HEK293 (cell line): ENCODE data around the gene PIM2.

Source experiments
- CTCF ChIA-PET: fragments of 350-600 bp; formaldehyde crosslinking; extraction: SDS; loops from one replicate; lab custom pipeline; 2021; ENCODE audit warnings: antibody characterized with exemption; lab: Yijun Ruan, JAX
- POLR2A ChIA-PET: fragments of 300-600 bp; formaldehyde crosslinking; extraction: SDS; loops from one replicate; lab custom pipeline; 2020; ENCODE audit warnings: antibody characterized with exemption, inconsistent platforms; lab: Yijun Ruan, JAX
- H3K27ac ChIP-seq: fragments of 200-500 bp; sonication (Bioruptor generic); 2 replicates; pipeline ENCODE4 v1.5.1; 2014; ENCODE audit warnings: low read depth, low read length, control low read depth, inconsistent platforms; ENCODE audit errors: extremely low read depth
- H3K36me3 ChIP-seq, 2 experiments: fragments of 200-500 bp in 1 of 2; sonication (Bioruptor generic) in 1 of 2; 1 replicate in 1 of 2; 2 replicates in 1 of 2; pipeline ENCODE4 v1.5.1; 2014 to 2017; ENCODE audit warnings: inconsistent platforms in 2 of 2, low read length in 2 of 2; ENCODE audit not compliant: control insufficient read depth in 2 of 2, insufficient read depth in 1 of 2
- H3K4me1 ChIP-seq: fragments of 200-500 bp; sonication (Bioruptor generic); 2 replicates; pipeline ENCODE4 v1.5.1; 2014; ENCODE audit warnings: mild to moderate bottlenecking, low read length, inconsistent platforms; ENCODE audit not compliant: control insufficient read depth, insufficient read depth
- H3K4me3 ChIP-seq: 2 replicates; pipeline ENCODE4 v1.5.1; 2011; ENCODE audit warnings: low read depth, mild to moderate bottlenecking, control low read depth, low read length, moderate library complexity
- H3K9me3 ChIP-seq: fragments of 200-500 bp; sonication (Bioruptor generic); 2 replicates; pipeline ENCODE4 v1.5.1; 2014; ENCODE audit warnings: low read depth, low read length, inconsistent platforms; ENCODE audit not compliant: control insufficient read depth, insufficient read depth
- GLIS2 ChIP-seq: fragments of 450-650 bp; formaldehyde crosslinking; IDR thresholded peaks from 2 replicates; pipeline ENCODE4 v1.5.1; 2016; ENCODE audit warnings: missing biosample characterization, missing genetic modification characterization
- KLF8 ChIP-seq: fragments of 450-650 bp; formaldehyde crosslinking; IDR thresholded peaks from 2 replicates; pipeline ENCODE4 v1.5.1; 2016; ENCODE audit warnings: missing biosample characterization, missing genetic modification characterization
- MZF1 ChIP-seq: fragments of 450-650 bp; formaldehyde crosslinking; IDR thresholded peaks from 2 replicates; pipeline ENCODE4 v1.5.1; 2017; ENCODE audit warnings: missing biosample characterization, missing genetic modification characterization, borderline replicate concordance
- PBX3 ChIP-seq: sonication (generic); formaldehyde crosslinking; IDR thresholded peaks from 2 replicates; pipeline ENCODE4 v1.8.1; 2022; ENCODE audit warnings: mild to moderate bottlenecking, moderate library complexity, missing genetic modification reagents
- PRDM10 ChIP-seq: fragments of 450-650 bp; formaldehyde crosslinking; IDR thresholded peaks from 2 replicates; pipeline ENCODE4 v1.5.1; 2016; ENCODE audit warnings: missing biosample characterization, missing genetic modification characterization
- SETDB1 ChIP-seq: IDR thresholded peaks from one replicate; pipeline ENCODE4 v1.6.1; 2017; ENCODE audit warnings: mild to moderate bottlenecking, low read length, moderate library complexity, mixed read lengths; ENCODE audit not compliant: insufficient read length
- YY2 ChIP-seq: fragments of 450-650 bp; formaldehyde crosslinking; IDR thresholded peaks from 2 replicates; pipeline ENCODE4 v1.5.1; 2016; ENCODE audit warnings: missing biosample characterization, missing genetic modification characterization
- ZFP3 ChIP-seq: fragments of 450-650 bp; formaldehyde crosslinking; IDR thresholded peaks from 2 replicates; pipeline ENCODE4 v1.5.1; 2016; ENCODE audit warnings: low read depth, missing biosample characterization, missing genetic modification characterization
- ZFP37 ChIP-seq: fragments of 450-650 bp; formaldehyde crosslinking; IDR thresholded peaks from 2 replicates; pipeline ENCODE4 v1.5.1; 2016; ENCODE audit warnings: missing biosample characterization, missing genetic modification characterization
- ZNF10 ChIP-seq: fragments of 450-650 bp; formaldehyde crosslinking; IDR thresholded peaks from 2 replicates; pipeline ENCODE4 v1.5.1; 2017; ENCODE audit warnings: missing biosample characterization, missing genetic modification characterization
- ZNF175 ChIP-seq: fragments of 450-650 bp; formaldehyde crosslinking; IDR thresholded peaks from 2 replicates; pipeline ENCODE4 v1.5.1; 2016; ENCODE audit warnings: missing biosample characterization, missing genetic modification characterization
- ZNF391 ChIP-seq: fragments of 450-650 bp; formaldehyde crosslinking; IDR thresholded peaks from 2 replicates; pipeline ENCODE4 v1.5.1; 2016; ENCODE audit warnings: low read depth, missing biosample characterization, missing genetic modification characterization, borderline replicate concordance
- ZNF423 ChIP-seq: fragments of 450-650 bp; formaldehyde crosslinking; IDR thresholded peaks from 2 replicates; pipeline ENCODE4 v1.5.1; 2016; ENCODE audit warnings: missing biosample characterization, missing genetic modification characterization
- ZNF473 ChIP-seq: fragments of 450-650 bp; formaldehyde crosslinking; IDR thresholded peaks from 2 replicates; pipeline ENCODE4 v1.5.1; 2017; ENCODE audit warnings: missing biosample characterization, missing genetic modification characterization
- ZNF629 ChIP-seq: fragments of 450-650 bp; formaldehyde crosslinking; IDR thresholded peaks from 2 replicates; pipeline ENCODE4 v1.5.1; 2017; ENCODE audit warnings: missing biosample characterization, missing genetic modification characterization
- ZNF664 ChIP-seq: fragments of 450-650 bp; formaldehyde crosslinking; IDR thresholded peaks from 2 replicates; pipeline ENCODE4 v1.5.1; 2016; ENCODE audit warnings: missing biosample characterization, missing genetic modification characterization
- ZNF677 ChIP-seq: fragments of 450-650 bp; IDR thresholded peaks from 2 replicates; pipeline ENCODE4 v1.5.0; 2018; ENCODE audit warnings: missing biosample characterization, mild to moderate bottlenecking, missing genetic modification characterization, moderate library complexity
- ZNF704 ChIP-seq: fragments of 450-650 bp; formaldehyde crosslinking; IDR thresholded peaks from 2 replicates; pipeline ENCODE4 v1.5.1; 2016; ENCODE audit warnings: missing biosample characterization, missing genetic modification characterization
- ZNF777 ChIP-seq: fragments of 450-650 bp; formaldehyde crosslinking; IDR thresholded peaks from 2 replicates; pipeline ENCODE4 v1.5.1; 2017; ENCODE audit warnings: missing biosample characterization, missing genetic modification characterization, borderline replicate concordance
- ZNF843 ChIP-seq: fragments of 450-650 bp; formaldehyde crosslinking; IDR thresholded peaks from 2 replicates; pipeline ENCODE4 v1.5.1; 2016; ENCODE audit warnings: missing biosample characterization, missing genetic modification characterization
- ZSCAN30 ChIP-seq: fragments of 450-650 bp; IDR thresholded peaks from 2 replicates; pipeline ENCODE4 v1.5.1; 2018; ENCODE audit warnings: missing biosample characterization, mild to moderate bottlenecking, missing genetic modification characterization, moderate library complexity

The PIM2 gene

GRCh38 chrX:48905090-48905790 lies 13.6 kb downstream of the PIM2 start:
- TF ChIP-seq ZNF629 (tag by site-specific recombination) (no peak), YY2 (tag by site-specific recombination) (no peak), KLF8 (tag by site-specific recombination) (no peak), ZNF664 (tag by site-specific recombination) (no peak), ZNF677 (tag by site-specific recombination) (no peak), ZNF473 (tag by site-specific recombination) (no peak), ZNF704 (tag by site-specific recombination) (no peak), PBX3 (no peak), MZF1 (no peak), ZNF843 (tag by site-specific recombination) (no peak), ZNF10 (tag by site-specific recombination) (no peak)
- TF ChIP-seq, all 188 proteins: peak for 0
- no peak overlapping the region for H3K4me3 ChIP-seq
- H3K36me3 ChIP-seq, result peaks cover 8 to 77% of the 10 kb centered on the region in 2 experiments; a peak in 2 of 3 replicates
- H3K27ac ChIP-seq, result no peak overlapping the region
- H3K4me1 ChIP-seq, result no peaks in the 10 kb centered on the region
- H3K9me3 ChIP-seq, result no peaks in the 10 kb centered on the region
- ChIA-PET CTCF (no interaction called here), POLR2A (interaction anchor here (2.5 kb wide), 1 partner anchor 8 kb away, joined by 10 read pairs; the partner anchor contains the start of genes PQBP1 and TIMM17B)

- ChIA-PET CTCF (interaction anchor here (0.7 kb wide), 1 partner anchor 284 kb away, joined by 8 read pairs; no protein-coding TSS in a partner anchor), POLR2A (interaction anchor here (2.8 kb wide), 1 partner anchor 13 kb away, joined by 10 read pairs; no protein-coding TSS in a partner anchor)
- Histone ChIP-seq H3K27ac (no peak overlapping the region), H3K4me3 (no peak overlapping the region), H3K36me3 (peaks cover 12 to 77% of the 10 kb centered on the region in 2 experiments; a peak in 2 of 3 replicates), H3K4me1 (no peaks in the 10 kb centered on the region), H3K9me3 (no peaks in the 10 kb centered on the region)
- TF ChIP-seq ZNF175 (tag by site-specific recombination) (no peak), ZFP3 (tag by site-specific recombination) (no peak), ZNF423 (no peak)
These were observed 14.2 kb downstream of the PIM2 start for GRCh38 chrX:48904626-48905025.

- Histone ChIP-seq H3K27ac (no peak overlapping the region), H3K9me3 (no peaks in the 10 kb centered on the region), H3K4me1 (no peaks in the 10 kb centered on the region), H3K36me3 (peaks cover 15 to 78% of the 10 kb centered on the region in 2 experiments; a peak in 2 of 3 replicates), H3K4me3 (no peak overlapping the region)
- ChIA-PET POLR2A (interaction anchor here (0.7 to 2.8 kb wide), 2 partner anchors 13 to 337 kb away, joined by 3 to 10 read pairs; no protein-coding TSS in a partner anchor), CTCF (interaction anchor here (0.7 to 1.0 kb wide), 2 partner anchors 255 to 284 kb away, joined by 5 to 8 read pairs; no protein-coding TSS in a partner anchor)
- TF ChIP-seq ZNF391 (tag by site-specific recombination) (no peak), ZNF10 (tag by site-specific recombination) (no peak)
These were observed 14.6 kb downstream of the PIM2 start for GRCh38 chrX:48904180-48904579.

GRCh38 chrX:48903290-48903689 lies 15.5 kb downstream of the PIM2 start:
- Histone ChIP-seq H3K36me3 (peaks cover 19 to 74% of the 10 kb centered on the region in 2 experiments; a peak in 2 of 3 replicates), H3K4me3 (no peak overlapping the region), H3K4me1 (no peaks in the 10 kb centered on the region), H3K9me3 (no peaks in the 10 kb centered on the region), H3K27ac (no peak overlapping the region)
- CTCF ChIA-PET, result interaction anchor here (1.0 kb wide), 1 partner anchor 255 kb away, joined by 5 read pairs; no protein-coding TSS in a partner anchor
- POLR2A ChIA-PET, result interaction anchor here (0.5 to 2.8 kb wide), 4 partner anchors 9 to 336 kb away, joined by 3 to 10 read pairs (median 6); partner anchors contain the start of gene SLC35A2
- TF ChIP-seq ZNF777 (tag by site-specific recombination), result no peak
- no peak for TF ChIP-seq PRDM10 (tag by site-specific recombination)
- TF ChIP-seq ZFP37 (tag by site-specific recombination), result no peak
- no peak for TF ChIP-seq SETDB1
- TF ChIP-seq ZSCAN30 (tag by site-specific recombination), result no peak
- TF ChIP-seq ZNF175 (tag by site-specific recombination), result no peak
- TF ChIP-seq GLIS2 (tag by site-specific recombination), result no peak
